Measurements from ENCODE around the gene OR9Q1. TPM values are rescaled to one million over a fixed set of nuclear protein-coding genes. Genes with fewer than 3 reads are reported as not detected.
"Not testable (repeated sequence)": the region's sequence is repeated elsewhere in the genome, so short reads cannot be mapped to it uniquely, and the experiment has no call there.

OR9Q1 gene
- total and polyA plus RNA-seq, 2 of the 4 experiments (the other 2 are of a cell fraction) = not detected

DNA sequence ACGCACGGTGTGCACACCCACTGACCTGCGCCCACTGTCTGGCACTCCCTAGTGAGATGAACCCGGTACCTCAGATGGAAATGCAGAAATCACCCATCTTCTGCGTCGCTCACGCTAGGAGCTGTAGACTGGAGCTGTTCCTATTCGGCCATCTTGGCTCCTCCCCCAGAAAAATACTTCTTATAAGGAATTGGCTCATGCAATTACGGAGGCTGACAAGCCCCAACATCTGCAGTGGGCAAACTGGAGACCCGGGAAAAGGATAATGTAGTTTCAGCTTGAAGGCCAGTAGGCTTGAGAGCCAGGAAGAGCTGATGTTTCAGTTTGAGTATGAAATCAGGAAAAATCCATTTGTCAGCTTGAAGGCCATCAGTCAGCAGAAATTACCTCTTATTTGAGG lies 23.7 kb upstream of the OR9Q1 start:
- H3K9ac ChIP-seq (ENCODE audit: low read depth, low read length); intact Hi-C loops (cut with micrococcal nuclease); H4K8ac ChIP-seq (ENCODE audit: low read depth in 2 of 2, low read length in 2 of 2); CTCF ChIA-PET; H2BK120ac ChIP-seq (ENCODE audit: low read depth, low read length); H2AK5ac ChIP-seq (ENCODE audit: low read depth, low read length); H3K9me1 ChIP-seq (ENCODE audit: insufficient read depth, low read length); H3K4ac ChIP-seq (ENCODE audit: low read depth, low read length); H2AK9ac ChIP-seq (replicated peaks; ENCODE audit: low read depth, low read length, poor library complexity); H4K20me1 ChIP-seq (ENCODE audit: insufficient read depth, low read length); H3K4me3 ChIP-seq (ENCODE audit: insufficient read depth, low read depth, low read length); H2AFZ ChIP-seq (replicated peaks; ENCODE audit: low read length, poor library complexity); H2BK5ac ChIP-seq (ENCODE audit: low read depth, low read length, poor library complexity, severe bottlenecking); H4K5ac ChIP-seq (ENCODE audit: low read depth, low read length); H3K14ac ChIP-seq (replicated peaks; ENCODE audit: low read depth, low read length); H3K9me3 ChIP-seq (ENCODE audit: control insufficient read depth, insufficient read depth, low read length); dilution Hi-C loops (cut with HindIII; ENCODE audit: low sequenced_read_pairs, unreplicated experiment); POLR2A ChIA-PET (ENCODE audit: unreplicated experiment); H3K27me3 ChIP-seq (ENCODE audit: control insufficient read depth, insufficient read depth, low read length); H2BK15ac ChIP-seq (ENCODE audit: low read depth, low read length); ATAC-seq (ENCODE audit: low read depth); DNase-seq; BruUV-seq (replicated peaks); H3K36me3 ChIP-seq (ENCODE audit: control insufficient read depth, insufficient read depth, low read length); H3K4me1 ChIP-seq (ENCODE audit: control insufficient read depth, insufficient read depth, low read length); in situ Hi-C loops (cut with MboI; ENCODE audit: low sequenced_read_pairs); H3K18ac ChIP-seq (ENCODE audit: low read depth, low read length); H3K23ac ChIP-seq (ENCODE audit: low read depth, low read length); H2BK20ac ChIP-seq (ENCODE audit: low read depth, low read length); H3K56ac ChIP-seq (ENCODE audit: extremely low read depth, insufficient read depth, low read length); H3K27ac ChIP-seq (ENCODE audit: insufficient read depth, low read length); H3K79me1 ChIP-seq (ENCODE audit: low read depth in 1 of 2, low read length in 2 of 2); H3K4me2 ChIP-seq (ENCODE audit: low read depth, low read length); H4K91ac ChIP-seq (ENCODE audit: insufficient read depth, low read depth, low read length): not testable (repeated sequence)
- WGBS, 2 experiments (ENCODE audit: extremely low coverage in 2 of 2, insufficient read length in 1 of 2) = no CpG with 5 or more reads among the region's 10 CpGs
